GM10266 (cell line): ENCODE data around the gene TOR1B.

ENCODE experiments used
- DNase-seq: peaks from one replicate; pipeline ENCODE4 v3.0.0; 2012; ENCODE audit errors: extremely low spot score
- TF ChIP-seq, protein P1 (sequence below): IDR thresholded peaks from 2 replicates; pipeline ENCODE4 v1.5.1; 2012; ENCODE audit warnings: mild to moderate bottlenecking, low read depth; ENCODE audit not compliant: control insufficient read depth, insufficient read depth; ENCODE audit errors: missing control alignments

TOR1B gene

DNA sequence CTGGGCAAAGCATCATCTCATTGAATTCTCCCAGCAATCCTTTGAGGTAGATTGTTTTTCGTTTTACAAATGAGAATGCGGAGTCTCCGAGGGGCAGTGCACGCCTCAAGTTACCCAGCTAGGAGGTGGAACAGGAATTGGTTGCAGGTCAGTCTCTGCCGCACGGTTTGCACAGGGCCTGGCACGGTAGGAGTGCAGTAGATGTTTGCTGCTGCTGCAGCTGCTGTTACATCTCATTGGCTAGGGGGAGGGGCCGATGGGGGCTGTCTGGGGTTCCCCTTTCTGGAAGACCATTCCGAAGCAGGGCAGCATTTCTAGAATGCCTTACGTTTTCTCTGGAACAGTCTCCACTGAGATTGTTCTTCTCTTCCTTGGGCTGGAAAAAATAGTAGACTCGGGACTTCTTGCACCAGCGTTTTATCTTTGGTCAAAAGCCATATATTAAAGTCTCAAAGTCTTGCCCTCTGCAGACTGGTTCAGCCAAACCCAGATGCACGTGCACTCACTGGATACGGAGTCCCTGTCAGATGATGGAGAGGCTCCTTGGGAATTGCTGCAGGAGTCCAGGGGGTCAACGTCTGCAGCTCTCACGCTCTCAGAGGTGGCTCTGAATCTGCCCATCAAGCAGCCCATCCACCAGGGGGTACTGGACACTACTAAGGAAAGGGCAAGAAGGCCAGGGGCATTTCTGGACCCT, 33.5 kb downstream of the TOR1B start:
- DNase-seq, result no peak
- TF ChIP-seq, protein P1, sequence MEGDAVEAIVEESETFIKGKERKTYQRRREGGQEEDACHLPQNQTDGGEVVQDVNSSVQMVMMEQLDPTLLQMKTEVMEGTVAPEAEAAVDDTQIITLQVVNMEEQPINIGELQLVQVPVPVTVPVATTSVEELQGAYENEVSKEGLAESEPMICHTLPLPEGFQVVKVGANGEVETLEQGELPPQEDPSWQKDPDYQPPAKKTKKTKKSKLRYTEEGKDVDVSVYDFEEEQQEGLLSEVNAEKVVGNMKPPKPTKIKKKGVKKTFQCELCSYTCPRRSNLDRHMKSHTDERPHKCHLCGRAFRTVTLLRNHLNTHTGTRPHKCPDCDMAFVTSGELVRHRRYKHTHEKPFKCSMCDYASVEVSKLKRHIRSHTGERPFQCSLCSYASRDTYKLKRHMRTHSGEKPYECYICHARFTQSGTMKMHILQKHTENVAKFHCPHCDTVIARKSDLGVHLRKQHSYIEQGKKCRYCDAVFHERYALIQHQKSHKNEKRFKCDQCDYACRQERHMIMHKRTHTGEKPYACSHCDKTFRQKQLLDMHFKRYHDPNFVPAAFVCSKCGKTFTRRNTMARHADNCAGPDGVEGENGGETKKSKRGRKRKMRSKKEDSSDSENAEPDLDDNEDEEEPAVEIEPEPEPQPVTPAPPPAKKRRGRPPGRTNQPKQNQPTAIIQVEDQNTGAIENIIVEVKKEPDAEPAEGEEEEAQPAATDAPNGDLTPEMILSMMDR, result no peak

- TF ChIP-seq, protein P1, result no peak
- DNase-seq, result no peak
Measured at GRCh38 chr9:129838707-129839259, 35.8 kb downstream of the TOR1B start.

GRCh38 chr9:129839324-129840023, 36.5 kb downstream of the TOR1B start:
- no peak for DNase-seq
- TF ChIP-seq, protein P1, result no peak

GRCh38 chr9:129840034-129840433, 37.0 kb downstream of the TOR1B start:
- DNase-seq, result no peak
- TF ChIP-seq, protein P1, result no peak

- no peak for DNase-seq
- TF ChIP-seq, protein P1, result no peak
Measured at GRCh38 chr9:129841071-129841470, 38.1 kb downstream of the TOR1B start.

GRCh38 chr9:129845373-129845772, 42.4 kb downstream of the TOR1B start:
- TF ChIP-seq, protein P1, result no peak
- no peak for DNase-seq
